HG03196 (cell line): ENCODE data around the gene PALMD.

Experiments used
- ATAC-seq: cut with Tn5 transposase; IDR thresholded peaks from one replicate; pipeline ENCODE4 v1.9.1; 2021; ENCODE audit not compliant: unreplicated experiment

PALMD gene

GRCh38 chr1:99682291-99682751 lies 36.4 kb downstream of the PALMD start:
- ATAC-seq, result no peak

- peak; percentile 90 for ATAC-seq
Measured at GRCh38 chr1:99685516-99686180, 39.7 kb downstream of the PALMD start.

GRCh38 chr1:99691175-99691574 lies 45.3 kb downstream of the PALMD start:
- ATAC-seq, result no peak

GRCh38 chr1:99696616-99697015 lies 50.7 kb downstream of the PALMD start:
- ATAC-seq, result no peak

- no peak for ATAC-seq
Measured at GRCh38 chr1:99697580-99697979, 51.7 kb downstream of the PALMD start.

GRCh38 chr1:99700020-99700419 lies 54.1 kb downstream of the PALMD start:
- no peak for ATAC-seq

GRCh38 chr1:99702221-99702620 lies 56.3 kb downstream of the PALMD start:
- ATAC-seq, result no peak

- ATAC-seq, result no peak
Measured at GRCh38 chr1:99704356-99704816, 58.5 kb downstream of the PALMD start.

GRCh38 chr1:99705385-99705784 lies 59.5 kb downstream of the PALMD start:
- ATAC-seq, result no peak

- ATAC-seq, result peak; percentile 77
Measured at GRCh38 chr1:99707535-99708142, 61.7 kb downstream of the PALMD start.

GRCh38 chr1:99710994-99711393 lies 65.1 kb downstream of the PALMD start:
- ATAC-seq, result no peak

GRCh38 chr1:99713006-99713405 lies 67.1 kb downstream of the PALMD start:
- ATAC-seq, result no peak

- ATAC-seq, result no peak
Measured at GRCh38 chr1:99717005-99717404, 71.1 kb downstream of the PALMD start.

- ATAC-seq, result no peak
Measured at GRCh38 chr1:99723251-99723650, 77.3 kb downstream of the PALMD start.

- ATAC-seq, result no peak
Measured at GRCh38 chr1:99725996-99726395, 80.1 kb downstream of the PALMD start.

GRCh38 chr1:99726407-99726806 lies 80.5 kb downstream of the PALMD start:
- no peak for ATAC-seq

- ATAC-seq, result no peak
Measured at GRCh38 chr1:99726818-99727217, 80.9 kb downstream of the PALMD start.

- ATAC-seq, result no peak
Measured at GRCh38 chr1:99727575-99728185, 81.8 kb downstream of the PALMD start.

GRCh38 chr1:99728494-99729235 lies 82.8 kb downstream of the PALMD start:
- ATAC-seq, result no peak

GRCh38 chr1:99731384-99731783 lies 85.5 kb downstream of the PALMD start:
- no peak for ATAC-seq

GRCh38 chr1:99735852-99736251 lies 89.9 kb downstream of the PALMD start:
- ATAC-seq, result no peak

- ATAC-seq, result no peak
Measured at GRCh38 chr1:99737016-99737415, 91.1 kb downstream of the PALMD start.
